ENCODE results near the gene CFTR. TPM values are rescaled to one million over a fixed set of nuclear protein-coding genes. Genes with fewer than 3 reads are reported as not detected.

The CFTR gene
- total RNA-seq, 1 experiment from 2014 or later = 1.2 TPM

DNA sequence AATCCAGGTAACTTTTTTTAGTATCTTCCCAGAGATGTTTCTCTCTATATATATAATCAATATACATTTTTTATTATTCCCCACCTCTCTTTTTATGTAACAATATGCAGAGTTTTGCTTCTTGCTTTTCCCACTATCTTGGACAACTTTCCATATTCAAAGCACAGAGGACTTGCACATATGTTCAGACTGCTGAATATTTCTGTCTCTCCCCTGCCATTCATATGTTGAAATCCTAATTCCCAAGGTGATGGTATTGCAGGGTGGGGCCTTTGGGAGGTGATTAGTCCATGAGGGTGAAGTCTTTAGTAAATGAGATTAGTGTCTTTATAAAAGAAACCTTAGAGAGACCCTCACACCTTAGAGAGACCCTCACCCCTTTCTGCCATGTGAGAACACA is 72.8 kb downstream of the CFTR start:
- H3K4me1 ChIP-seq (ENCODE audit: insufficient read depth, low read length) = no peaks in the 10 kb centered on the region
- no peaks in the 10 kb centered on the region for H3K27me3 ChIP-seq (ENCODE audit: insufficient read depth, low read length)
- no peak overlapping the region for H3K4ac ChIP-seq (ENCODE audit: low read depth, low read length)
- no peaks in the 10 kb centered on the region for H3K23me2 ChIP-seq (ENCODE audit: insufficient read length, low read depth, low read length, poor library complexity, severe bottlenecking)
- Mint-ChIP-seq H3K27ac (no peak overlapping the region), H3K4me3 (no peak overlapping the region), H3K27me3 (ENCODE audit: low read depth) (no peaks in the 10 kb centered on the region), H3K36me3 (ENCODE audit: insufficient read depth in 1 of 3, low read depth in 3 of 3) (no peaks in the 10 kb centered on the region), H3K9me3 (no peaks in the 10 kb centered on the region), H3K4me1 (peaks cover 2 to 5% of the 10 kb centered on the region in 2 experiments)
- no peak overlapping the region for H2BK5ac ChIP-seq (ENCODE audit: insufficient read length, low read length)
- H2BK120ac ChIP-seq (ENCODE audit: low read depth, low read length, poor library complexity, severe bottlenecking) = no peak overlapping the region
- no peaks in the 10 kb centered on the region for H3K79me1 ChIP-seq (ENCODE audit: insufficient read depth, low read depth, low read length, poor library complexity, severe bottlenecking)
- DNase-seq = no peak
- H3K9ac ChIP-seq (ENCODE audit: extremely low read depth, insufficient read length, low read length) = no peak overlapping the region
- H4K8ac ChIP-seq (replicated peaks; ENCODE audit: insufficient read length, low read depth, low read length) = no peak overlapping the region
- no peak overlapping the region for H3K27ac ChIP-seq (ENCODE audit: insufficient read length, low read depth, low read length)
- no peak overlapping the region for H4K5ac ChIP-seq (ENCODE audit: insufficient read length, low read depth, low read length)
- no peak overlapping the region for H3K23ac ChIP-seq (ENCODE audit: insufficient read length, low read depth, low read length)
- H4K91ac ChIP-seq (ENCODE audit: insufficient read length, low read depth, low read length) = no peak overlapping the region
- TF ChIP-seq, protein P1, sequence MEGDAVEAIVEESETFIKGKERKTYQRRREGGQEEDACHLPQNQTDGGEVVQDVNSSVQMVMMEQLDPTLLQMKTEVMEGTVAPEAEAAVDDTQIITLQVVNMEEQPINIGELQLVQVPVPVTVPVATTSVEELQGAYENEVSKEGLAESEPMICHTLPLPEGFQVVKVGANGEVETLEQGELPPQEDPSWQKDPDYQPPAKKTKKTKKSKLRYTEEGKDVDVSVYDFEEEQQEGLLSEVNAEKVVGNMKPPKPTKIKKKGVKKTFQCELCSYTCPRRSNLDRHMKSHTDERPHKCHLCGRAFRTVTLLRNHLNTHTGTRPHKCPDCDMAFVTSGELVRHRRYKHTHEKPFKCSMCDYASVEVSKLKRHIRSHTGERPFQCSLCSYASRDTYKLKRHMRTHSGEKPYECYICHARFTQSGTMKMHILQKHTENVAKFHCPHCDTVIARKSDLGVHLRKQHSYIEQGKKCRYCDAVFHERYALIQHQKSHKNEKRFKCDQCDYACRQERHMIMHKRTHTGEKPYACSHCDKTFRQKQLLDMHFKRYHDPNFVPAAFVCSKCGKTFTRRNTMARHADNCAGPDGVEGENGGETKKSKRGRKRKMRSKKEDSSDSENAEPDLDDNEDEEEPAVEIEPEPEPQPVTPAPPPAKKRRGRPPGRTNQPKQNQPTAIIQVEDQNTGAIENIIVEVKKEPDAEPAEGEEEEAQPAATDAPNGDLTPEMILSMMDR (conservative IDR thresholded peaks at IDR 0.05) = no peak
- no peak overlapping the region for H3K4me2 ChIP-seq (ENCODE audit: insufficient read depth, insufficient read length, low read length)
- H3K18ac ChIP-seq (ENCODE audit: insufficient read length, low read depth, low read length) = no peak overlapping the region
- no peak overlapping the region for H3T11ph ChIP-seq (ENCODE audit: low read length)
- no peak overlapping the region for H2BK12ac ChIP-seq (ENCODE audit: insufficient read length, low read depth, low read length)
- no peak overlapping the region for H2BK20ac ChIP-seq (ENCODE audit: low read depth, low read length, poor library complexity, severe bottlenecking)
- no peak overlapping the region for H3K56ac ChIP-seq (ENCODE audit: insufficient read length, low read depth, low read length)
- no peaks in the 10 kb centered on the region for H3K79me2 ChIP-seq (ENCODE audit: insufficient read depth, low read length)
- H2BK15ac ChIP-seq (ENCODE audit: low read depth, low read length) = no peak overlapping the region
- no peaks in the 10 kb centered on the region for H4K20me1 ChIP-seq (ENCODE audit: control insufficient read depth, insufficient read depth, insufficient read length)
- no peak overlapping the region for H2AFZ ChIP-seq (ENCODE audit: low read length)
- no peak overlapping the region for H2AK5ac ChIP-seq (ENCODE audit: insufficient read length, low read length)
- no peak overlapping the region for H3K14ac ChIP-seq (ENCODE audit: insufficient read depth, low read length)
- no peaks in the 10 kb centered on the region for H3K9me3 ChIP-seq (ENCODE audit: control insufficient read depth, low read depth, low read length)
